K562 (cell line): Measurements from ENCODE around the gene ZNF615. TPM values are rescaled to one million over a fixed set of nuclear protein-coding genes. Genes with fewer than 3 reads are reported as not detected.

Experiments
- ATF3 ChIP-seq, 2 experiments: fragments of 450-650 bp in 1 of 2; sonication (generic) in 1 of 2; formaldehyde crosslinking in 1 of 2; IDR thresholded peaks in 1 of 2; conservative IDR thresholded peaks in 1 of 2; 2 replicates each; pipeline versions ENCODE4 v1.6.1 to v1.8.1; 2016 to 2023; ENCODE audit warnings: mild to moderate bottlenecking in 2 of 2, moderate library complexity in 2 of 2, inconsistent platforms in 1 of 2, missing genetic modification reagents in 1 of 2
- BRD4 ChIP-seq: fragments of 200-600 bp; sonication (generic); IDR thresholded peaks from 2 replicates; pipeline ENCODE4 v1.6.1; 2017; ENCODE audit warnings: inconsistent platforms
- CBX3 ChIP-seq, 2 experiments: IDR thresholded peaks; 1 replicate in 1 of 2; 2 replicates in 1 of 2; pipeline ENCODE4 v1.6.1; 2012; ENCODE audit warnings: inconsistent platforms in 2 of 2, low read length in 2 of 2, borderline replicate concordance in 1 of 2, control low read depth in 1 of 2
- CTBP1 ChIP-seq: fragments of 450-650 bp; IDR thresholded peaks from 2 replicates; pipeline ENCODE4 v1.6.1; 2016; ENCODE audit warnings: borderline replicate concordance
- EP300 ChIP-seq: IDR thresholded peaks from 2 replicates; pipeline ENCODE4 v1.6.1; 2012; ENCODE audit warnings: low read length, improper control_type of control experiment
- ESRRB ChIP-seq: fragments of 250-450 bp; sonication (Bioruptor Pico); IDR thresholded peaks from 2 replicates; pipeline ENCODE4 v1.5.0; 2020; ENCODE audit warnings: mild to moderate bottlenecking, moderate library complexity, borderline replicate concordance
- EZH2 ChIP-seq: IDR thresholded peaks from 2 replicates; pipeline ENCODE4 v1.6.1; 2012; ENCODE audit warnings: low read depth, mild to moderate bottlenecking, inconsistent platforms, low read length, borderline replicate concordance
- FOXM1 ChIP-seq, 2 experiments: fragments of 450-650 bp in 1 of 2; sonication (generic) in 1 of 2; formaldehyde crosslinking in 1 of 2; IDR thresholded peaks; 2 replicates each; pipeline versions ENCODE4 v1.6.1 to v1.9.0; 2017 to 2022; ENCODE audit warnings: low read depth in 2 of 2, mild to moderate bottlenecking in 2 of 2, missing genetic modification reagents in 1 of 2, moderate library complexity in 1 of 2
- IFI16 ChIP-seq: fragments of 250-450 bp; sonication (Bioruptor Pico); IDR thresholded peaks from 2 replicates; pipeline ENCODE4 v2.1.2; 2022; ENCODE audit warnings: mild to moderate bottlenecking, inconsistent platforms
- LCOR ChIP-seq: sonication (generic); formaldehyde crosslinking; IDR thresholded peaks from 2 replicates; pipeline ENCODE4 v1.8.0; 2022; ENCODE audit warnings: mild to moderate bottlenecking, missing genetic modification reagents
- MAFK ChIP-seq: IDR thresholded peaks from 2 replicates; pipeline ENCODE4 v1.6.1; 2011; ENCODE audit warnings: low read length, improper control_type of control experiment
- MYC ChIP-seq, 2 experiments: fragments of 250-450 bp in 1 of 2; sonication (Bioruptor Pico) in 1 of 2; IDR thresholded peaks; 2 replicates each; pipeline versions ENCODE4 v1.5.1 to v1.6.1; 2012 to 2021; ENCODE audit warnings: low read depth in 2 of 2, borderline replicate concordance in 1 of 2, improper control_type of control experiment in 1 of 2, low read length in 1 of 2, mild to moderate bottlenecking in 1 of 2, moderate library complexity in 1 of 2
- NCOA1 ChIP-seq: fragments of 450-650 bp; IDR thresholded peaks from 2 replicates; pipeline ENCODE4 v1.6.1; 2016; ENCODE audit warnings: low read depth
- NFRKB ChIP-seq: fragments of 450-650 bp; IDR thresholded peaks from 2 replicates; pipeline ENCODE4 v1.6.1; 2016; ENCODE audit warnings: low read depth
- NFXL1 ChIP-seq: fragments of 450-650 bp; formaldehyde crosslinking; IDR thresholded peaks from 2 replicates; pipeline ENCODE4 v1.4.0; 2021; ENCODE audit warnings: mild to moderate bottlenecking
- NR3C1 ChIP-seq: sonication (generic); formaldehyde crosslinking; IDR thresholded peaks from 2 replicates; pipeline ENCODE4 v1.8.1; 2022; ENCODE audit warnings: missing genetic modification reagents
- PCBP2 ChIP-seq: fragments of 200-400 bp; formaldehyde crosslinking; IDR thresholded peaks from 2 replicates; pipeline ENCODE4 v1.6.1; 2018; ENCODE audit warnings: low read length, low read depth, mild to moderate bottlenecking, moderate library complexity; ENCODE audit not compliant: poor library complexity, severe bottlenecking
- PHF20 ChIP-seq: fragments of 450-650 bp; IDR thresholded peaks from 2 replicates; pipeline ENCODE4 v1.6.1; 2018; ENCODE audit not compliant: partially characterized antibody
- SREBF2 ChIP-seq: sonication (generic); formaldehyde crosslinking; IDR thresholded peaks from 2 replicates; pipeline ENCODE4 v1.4.0; 2020; ENCODE audit warnings: mild to moderate bottlenecking, missing genetic modification reagents
- STAT6 ChIP-seq: sonication (generic); formaldehyde crosslinking; IDR thresholded peaks from 2 replicates; pipeline ENCODE4 v1.8.1; 2023; ENCODE audit warnings: mild to moderate bottlenecking, missing genetic modification reagents
- TAF9B ChIP-seq: fragments of 450-650 bp; IDR thresholded peaks from 2 replicates; pipeline ENCODE4 v1.6.1; 2018; ENCODE audit warnings: mild to moderate bottlenecking; ENCODE audit not compliant: partially characterized antibody
- TRIM28 ChIP-seq: fragments of 450-650 bp; IDR thresholded peaks from 2 replicates; pipeline ENCODE4 v1.6.1; 2017
- YY1 ChIP-seq, 3 experiments: IDR thresholded peaks; 2 replicates each; pipeline ENCODE4 v1.6.1; 2011; ENCODE audit warnings: low read length in 2 of 3, mild to moderate bottlenecking in 2 of 3, moderate library complexity in 2 of 3, borderline replicate concordance in 1 of 3, control low read depth in 1 of 3, low read depth in 1 of 3; ENCODE audit not compliant: insufficient read depth in 3 of 3, insufficient replicate concordance in 2 of 3, control insufficient read depth in 1 of 3, insufficient read length in 1 of 3; ENCODE audit errors: extremely low read depth in 1 of 3
- ZNF212 ChIP-seq: fragments of 450-650 bp; formaldehyde crosslinking; IDR thresholded peaks from 2 replicates; pipeline ENCODE4 v1.4.0; 2020; ENCODE audit warnings: mild to moderate bottlenecking
- polyA plus RNA-seq, 8 experiments: library from polyadenylated mRNA; depleted of rRNA in 4 of 8; stranded (reverse) in 5 of 8; unstranded in 3 of 8; fragments of >200 nt; fragmentation: Nextera tagmentation in 2 of 8; fragmentation: Illumina TruSeq in 1 of 8; extraction: Ambion mirVana in 2 of 8; extraction: Trizol in 1 of 8; gene quantifications; 2 replicates each; pipeline versions ENCODE4 v1.2.1 to v1.2.3, GENCODE V29; 2011 to 2014; ENCODE audit warnings: inconsistent platforms in 1 of 8, missing spikeins in 1 of 8
- total RNA-seq, 7 experiments: library from RNA; depleted of rRNA in 6 of 7; stranded (reverse); fragments of >200 nt in 6 of 7; fragmentation: Illumina TruSeq in 2 of 7; extraction: Trizol in 2 of 7; gene quantifications; 2 replicates each; pipeline versions ENCODE4 v1.2.1 to v1.2.3, GENCODE V29; 2011 to 2021; ENCODE audit warnings: low replicate concordance in 1 of 7

ZNF615 gene
- total and polyA plus RNA-seq, 9 of the 15 experiments (the other 6 are each of a cell fraction or from before 2014, with no cell fraction given) = 1.2 to 4.4 (median 2.7) TPM

- TF ChIP-seq STAT6 = peak; percentile 44; the same call in 1 of the 2 replicates
- 0 out of 2 replicates have a peak, but pooled peaks have one; percentile 28 for TF ChIP-seq BRD4
- TF ChIP-seq NFXL1 = no peak
- peak; percentile 62 for TF ChIP-seq LCOR
- TF ChIP-seq ESRRB (CRISPR knock-in tag) = no peak
- no peak for TF ChIP-seq NCOA1
- peak; percentile 18; the same call in 1 of the 2 replicates for TF ChIP-seq ATF3 (IDR thresholded peaks at IDR 0.05)
- no peak for TF ChIP-seq ATF3 (CRISPR knock-in tag; conservative IDR thresholded peaks at IDR 0.05)
- peak; percentile 87; the same call in 1 of the 2 replicates for TF ChIP-seq NFRKB
- TF ChIP-seq TRIM28 = peak; percentile 51; the same call in 1 of the 2 replicates
- peak in 1 of 2 experiments; percentile 83; a peak in 1 of 3 replicates for TF ChIP-seq CBX3 (IDR thresholded peaks at IDR 0.05; ENCODE audit: borderline replicate concordance in 1 of 2, low read length in 2 of 2)
- no peak for TF ChIP-seq EZH2
- peak; percentile 92 to 98 (median 98) for TF ChIP-seq YY1 (IDR thresholded peaks at IDR 0.05; ENCODE audit: borderline replicate concordance in 1 of 3, control insufficient read depth in 1 of 3, extremely low read depth in 1 of 3, insufficient read depth in 3 of 3, insufficient read length in 1 of 3, insufficient replicate concordance in 2 of 3, low read depth in 1 of 3, low read length in 2 of 3)
- peak; percentile 33; the same call in 1 of the 2 replicates for TF ChIP-seq FOXM1 (IDR thresholded peaks at IDR 0.05; ENCODE audit: low read depth)
- TF ChIP-seq FOXM1 (CRISPR knock-in tag; IDR thresholded peaks at IDR 0.05; ENCODE audit: low read depth) = no peak
- TF ChIP-seq MYC (IDR thresholded peaks at IDR 0.05; ENCODE audit: low read depth, low read length) = peak; percentile 78
- 0 out of 2 replicates have a peak, but pooled peaks have one; percentile 19 for TF ChIP-seq MYC (CRISPR knock-in tag; IDR thresholded peaks at IDR 0.05; ENCODE audit: borderline replicate concordance, low read depth)
- no peak for TF ChIP-seq MAFK
- TF ChIP-seq NR3C1 = no peak
- peak; percentile 31; the same call in 1 of the 2 replicates for TF ChIP-seq EP300
- TF ChIP-seq ZNF212 = no peak
- peak; percentile 89 for TF ChIP-seq PHF20
- TF ChIP-seq IFI16 (CRISPR knock-in tag) = no peak
- TF ChIP-seq TAF9B = peak; percentile 36
- TF ChIP-seq SREBF2 = no peak
- no peak; the same call in 1 of the 2 replicates for TF ChIP-seq CTBP1
- TF ChIP-seq PCBP2 = no peak
Measured at GRCh38 chr19:52028027-52028779, 20.2 kb upstream of the ZNF615 start, which contains the start of gene ZNF614 (continued).
